Heart right ventricle (tissue), 16 donors: ENCODE measurements around the gene SUCLA2. TPM values are rescaled to one million over a fixed set of nuclear protein-coding genes. Genes with fewer than 3 reads are reported as not detected.
"Not testable (repeated sequence)": the region's sequence is repeated elsewhere in the genome, so short reads cannot be mapped to it uniquely, and the experiment has no call there.

Source experiments
- ATAC-seq, 8 donors: fragments of 200-7000 bp; cut with Tn5 transposase; one replicate each; pipeline ENCODE4 v1.9.1; 2020; ENCODE audit warnings: mild to moderate bottlenecking in 8 of 8, moderate library complexity in 8 of 8, moderate number of reproducible peaks in 1 of 8
- DNase-seq, 2 donors: peaks; one replicate each; pipeline ENCODE4 v3.0.0-alpha.2; 2020
- H3K27ac ChIP-seq, 10 donors: fragments of 200-600 bp; sonication (generic) in 2 of 10; one replicate each; pipeline versions ENCODE4 v1.5.0 to v1.8.0; 2020 to 2022; ENCODE audit warnings: mild to moderate bottlenecking in 3 of 10
- H3K27me3 ChIP-seq, 7 donors: fragments of 200-600 bp; one replicate each; pipeline ENCODE4 v1.8.0; 2021 to 2022; ENCODE audit warnings: mild to moderate bottlenecking in 2 of 7
- H3K36me3 ChIP-seq, 9 donors: fragments of 200-600 bp; sonication (generic) in 1 of 9; one replicate each; pipeline versions ENCODE4 v1.5.0 to v1.8.0; 2020 to 2022; ENCODE audit warnings: mild to moderate bottlenecking in 2 of 9
- H3K4me1 ChIP-seq, 9 donors: fragments of 200-600 bp; sonication (generic) in 1 of 9; one replicate each; pipeline versions ENCODE4 v1.5.0 to v1.8.0; 2020 to 2022; ENCODE audit warnings: mild to moderate bottlenecking in 4 of 9
- H3K4me3 ChIP-seq, 10 donors: fragments of 200-600 bp; sonication (generic) in 2 of 10; one replicate each; pipeline versions ENCODE4 v1.5.0 to v1.8.0; 2020 to 2022; ENCODE audit warnings: mild to moderate bottlenecking in 7 of 10, moderate library complexity in 2 of 10
- H3K9me3 ChIP-seq, 11 donors: fragments of 200-600 bp in 10 of 11; sonication (generic) in 2 of 11; one replicate each; pipeline versions ENCODE4 v1.5.0 to v1.8.0; 2013 to 2022; ENCODE audit warnings: mild to moderate bottlenecking in 2 of 11, control low read depth in 1 of 11, moderate library complexity in 1 of 11
- WGBS, 2 donors: extraction: QIAGEN DNeasy Blood & Tissue Kit; methylation state at CpG; one replicate each; pipeline ENCODE4 v1.1.7; 2013; ENCODE audit warnings: inconsistent platforms in 1 of 2; 5-methylcytosine and 5-hydroxymethylcytosine counted together
- intact Hi-C, 10 donors: fragments of 100-400 bp; cut with DNase I; formaldehyde crosslinking; loops; one replicate each; pipeline versions ENCODE4 v1.11.1 to v1.14.2; 2022
- polyA plus RNA-seq, 2 donors: library from polyadenylated mRNA; stranded (reverse); fragments of 200-250 nt; gene quantifications; one replicate each; pipeline ENCODE4 v1.2.3, GENCODE V29; 2013
- total RNA-seq, 10 donors: library from RNA; stranded (reverse); fragmentation: NEBNext Ultra II Directional in 3 of 10; extraction: Animal tissue kit (Norgen Biotek cat#: 25700) in 3 of 10; gene quantifications; one replicate each; pipeline versions ENCODE4 v1.2.1 to v1.2.4, GENCODE V29; 2021 to 2023
- TF ChIP-seq, protein P1 (sequence below), 9 donors: fragments of 200-600 bp; sonication (generic) in 2 of 9; IDR thresholded peaks; one replicate each; pipeline versions ENCODE4 v1.5.0 to v1.8.0; 2021 to 2022; ENCODE audit warnings: antibody characterized with exemption in 9 of 9, mild to moderate bottlenecking in 5 of 9, moderate library complexity in 1 of 9
- donor health status: Arrhythmogenic right ventricular cardiomyopathy.
- donor health status: ischemic (EF 13 %, LVEDD 7.1; RV severe dilation, severe dysfunction).
- donor health status: healthy with polysubstance abuse.
- donor health status: DM: no; HTN: yes; CAD: no.
- donor health status: DM: no; HTN: no; CAD: no.
- donor health status: ischemic (EF 25% LVEDD 6.9; RV normal size, moderate dysfunction).
- donor health status: ischemic (EF 25% LVEDD 5.7; RV mildly dilated, moderate dysfunction).
- donor health status: healthy.
- donor health status: DM: yes; HTN: yes; CAD: no.
- donor health status: Ischemic cardiomyopathy.
- donor health status: ischemic (EF 35%, LVEDD 5.7; RV mildly dilated, moderate dysfunction).
- donor health status: nonischemic (EF 11% LVEDD 7.7; RV severe dilation, severe dysfunction).
- donor health status: DM: yes; HTN: yes; CAD: no.
- donor health status: PGD.
- donor health status: ischemic (EF 29% LVEDD 5.4; RV normal size, mild dysfunction).
- donor health status: nonischemic (EF 23%, LVEDD 6.1; RV moderate dilation, normal function).

SUCLA2 gene
- total and polyA plus RNA-seq, 12 donors: 21.2 to 172 (median 148) TPM

DNA sequence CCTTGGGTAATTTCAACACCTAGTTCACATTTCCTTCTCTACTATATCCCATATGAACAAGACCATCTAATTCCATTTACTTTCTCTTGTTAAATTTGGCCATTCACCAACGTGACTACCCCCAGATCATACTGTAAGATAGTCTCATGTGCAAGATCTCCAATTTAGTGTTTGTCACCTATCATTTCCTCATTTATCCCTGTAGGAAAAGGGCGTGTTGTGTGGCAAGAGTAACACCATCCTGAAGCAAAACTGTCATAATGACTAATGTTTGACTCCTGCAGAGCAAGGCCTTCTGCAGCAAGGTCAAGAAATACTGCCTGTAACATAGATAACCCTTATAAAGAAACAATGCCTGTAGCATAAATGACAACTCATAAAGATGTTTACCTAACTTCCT lies 51.3 kb downstream of the SUCLA2 start:
- no peak overlapping the region for H3K27ac ChIP-seq
- no peak for DNase-seq
- 94 to 96% methylated on average over 2 of the region's 2 CpGs for WGBS, 2 donors
- H3K9me3 ChIP-seq: no peaks in the 10 kb centered on the region
- intact Hi-C loops: no loop called here
- no peak for ATAC-seq
- H3K36me3 ChIP-seq: peaks cover 0 to 91% (median 8%) of the 10 kb centered on the region in 9 donors
- H3K4me1 ChIP-seq: no peaks in the 10 kb centered on the region
- no peak overlapping the region for H3K4me3 ChIP-seq
- H3K27me3 ChIP-seq: no peaks in the 10 kb centered on the region
- TF ChIP-seq, protein P1, sequence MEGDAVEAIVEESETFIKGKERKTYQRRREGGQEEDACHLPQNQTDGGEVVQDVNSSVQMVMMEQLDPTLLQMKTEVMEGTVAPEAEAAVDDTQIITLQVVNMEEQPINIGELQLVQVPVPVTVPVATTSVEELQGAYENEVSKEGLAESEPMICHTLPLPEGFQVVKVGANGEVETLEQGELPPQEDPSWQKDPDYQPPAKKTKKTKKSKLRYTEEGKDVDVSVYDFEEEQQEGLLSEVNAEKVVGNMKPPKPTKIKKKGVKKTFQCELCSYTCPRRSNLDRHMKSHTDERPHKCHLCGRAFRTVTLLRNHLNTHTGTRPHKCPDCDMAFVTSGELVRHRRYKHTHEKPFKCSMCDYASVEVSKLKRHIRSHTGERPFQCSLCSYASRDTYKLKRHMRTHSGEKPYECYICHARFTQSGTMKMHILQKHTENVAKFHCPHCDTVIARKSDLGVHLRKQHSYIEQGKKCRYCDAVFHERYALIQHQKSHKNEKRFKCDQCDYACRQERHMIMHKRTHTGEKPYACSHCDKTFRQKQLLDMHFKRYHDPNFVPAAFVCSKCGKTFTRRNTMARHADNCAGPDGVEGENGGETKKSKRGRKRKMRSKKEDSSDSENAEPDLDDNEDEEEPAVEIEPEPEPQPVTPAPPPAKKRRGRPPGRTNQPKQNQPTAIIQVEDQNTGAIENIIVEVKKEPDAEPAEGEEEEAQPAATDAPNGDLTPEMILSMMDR (IDR thresholded peaks at IDR 0.05): no peak

DNA sequence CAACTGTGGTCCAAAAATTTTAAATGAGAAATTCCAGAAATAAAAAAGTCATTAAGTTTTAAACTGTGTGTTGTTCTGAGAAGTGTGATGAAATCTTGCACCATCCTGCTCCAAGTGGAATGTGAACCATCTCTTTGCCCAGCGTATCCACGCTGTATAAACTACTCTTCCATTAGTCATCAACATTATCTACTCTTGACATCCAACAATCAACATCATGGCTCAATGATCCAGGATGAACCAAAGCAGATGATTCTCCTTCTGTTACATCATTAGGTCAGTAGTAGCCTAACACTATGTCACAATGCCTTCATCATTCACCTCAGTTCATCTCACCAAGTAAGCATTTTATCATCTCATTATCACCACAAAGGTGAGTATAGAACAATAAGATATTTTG lies 55.3 kb downstream of the SUCLA2 start:
- 91 to 97% methylated on average over 2 of the region's 2 CpGs for WGBS, 2 donors
- peaks cover 0 to 85% (median 13%) of the 10 kb centered on the region in 9 donors for H3K36me3 ChIP-seq
- no peaks in the 10 kb centered on the region for H3K27me3 ChIP-seq
- DNase-seq (no peak), ATAC-seq (no peak)
- H3K4me3 ChIP-seq: no peak overlapping the region
- no peaks in the 10 kb centered on the region for H3K9me3 ChIP-seq
- intact Hi-C loops: no loop called here
- TF ChIP-seq, protein P1 (IDR thresholded peaks at IDR 0.05): no peak
- no peak overlapping the region for H3K27ac ChIP-seq
- no peaks in the 10 kb centered on the region for H3K4me1 ChIP-seq

DNA sequence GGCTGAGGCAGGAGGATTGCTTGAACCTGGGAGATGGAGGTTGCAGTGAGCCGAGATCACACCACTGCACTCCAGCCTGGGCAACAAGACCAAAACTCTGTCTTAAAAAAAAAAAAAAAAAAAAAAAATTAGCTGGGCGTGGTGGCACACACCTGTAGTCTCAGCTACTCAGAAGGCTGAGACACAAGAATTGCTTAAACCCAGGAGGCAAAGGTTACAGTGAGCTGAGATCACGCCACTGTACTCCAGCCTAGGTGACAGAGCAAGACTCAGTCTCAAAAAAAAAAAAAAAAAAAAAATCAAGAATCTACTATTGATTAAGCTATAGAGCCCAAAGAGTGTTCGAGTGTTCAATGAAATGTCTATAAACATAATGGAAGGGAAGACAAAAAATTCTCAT lies 55.9 kb downstream of the SUCLA2 start:
- H3K36me3 ChIP-seq: peaks cover 0 to 85% (median 14%) of the 10 kb centered on the region in 9 donors
- H3K27ac ChIP-seq, ATAC-seq, intact Hi-C loops, H3K9me3 ChIP-seq, H3K27me3 ChIP-seq, DNase-seq, H3K4me1 ChIP-seq, H3K4me3 ChIP-seq: not testable (repeated sequence)
- 97 to 100% methylated on average over 4 of the region's 4 CpGs for WGBS, 2 donors

DNA sequence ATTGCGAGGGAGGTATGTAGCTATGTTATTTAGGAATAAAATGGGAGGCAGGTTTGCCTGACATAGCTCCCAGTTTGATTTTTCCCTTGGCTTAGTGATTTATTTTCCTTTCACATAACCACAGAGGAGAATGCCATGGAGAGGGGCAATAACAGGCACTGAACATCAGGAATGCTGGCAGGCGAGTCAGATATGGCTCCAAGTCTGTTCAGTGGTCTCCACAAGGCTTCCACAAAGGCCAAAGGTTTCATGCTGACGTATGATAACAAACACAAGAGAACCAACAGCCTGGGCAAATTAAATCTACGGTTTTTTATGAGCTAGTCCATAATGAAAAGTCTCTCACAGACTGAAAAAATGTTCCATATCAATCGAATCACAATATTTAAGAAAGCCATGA lies 66.7 kb downstream of the SUCLA2 start:
- no peak for DNase-seq
- Histone ChIP-seq H3K36me3 (peaks cover 0 to 14% (median 0%) of the 10 kb centered on the region in 9 donors), H3K27me3 (no peaks in the 10 kb centered on the region), H3K27ac (peak overlapping the region in 1 of 10 donors; percentile 49), H3K4me1 (peaks cover 0 to 19% (median 4%) of the 10 kb centered on the region in 9 donors), H3K4me3 (no peak overlapping the region), H3K9me3 (no peaks in the 10 kb centered on the region)
- 88 to 92% methylated on average over 5 of the region's 5 CpGs for WGBS, 2 donors
- intact Hi-C loops: no loop called here
- no peak for ATAC-seq
- TF ChIP-seq, protein P1 (IDR thresholded peaks at IDR 0.05): no peak
